ENCODE data around the gene MAGI3. TPM values are rescaled to one million over a fixed set of nuclear protein-coding genes. Genes with fewer than 3 reads are reported as not detected.
"Not testable (repeated sequence)": the region's sequence is repeated elsewhere in the genome, so short reads cannot be mapped to it uniquely, and the experiment has no call there.

The MAGI3 gene
- total RNA-seq, 1 experiment from 2014 or later = 7.2 TPM

GRCh38 chr1:113714606-113715269 is 324.4 kb downstream of the MAGI3 start:
- H3K79me2 ChIP-seq (ENCODE audit: low read length) = no peaks in the 10 kb centered on the region

GRCh38 chr1:113717506-113717905 is 327.2 kb downstream of the MAGI3 start:
- H3K4me3 ChIP-seq (ENCODE audit: low read length); H3F3A ChIP-seq (ENCODE audit: low read length, unreplicated experiment); POLR2A ChIA-PET (ENCODE audit: unreplicated experiment); H4K20me1 ChIP-seq (ENCODE audit: low read length); H3K9me2 ChIP-seq (replicated peaks; ENCODE audit: low read length); DNase-seq; H2AFZ ChIP-seq (ENCODE audit: low read length); H3K4me1 ChIP-seq (ENCODE audit: insufficient read depth, low read length); ATAC-seq; H3K27me3 ChIP-seq (ENCODE audit: low read length); H3K4me2 ChIP-seq (ENCODE audit: low read length); H3K9ac ChIP-seq (ENCODE audit: low read length); H3K9me3 ChIP-seq (ENCODE audit: low read length); CTCF ChIA-PET; H3K27ac ChIP-seq (ENCODE audit: low read length); BruUV-seq (replicated peaks); intact Hi-C loops (cut with micrococcal nuclease); H3K79me2 ChIP-seq (ENCODE audit: low read length): not testable (repeated sequence)
- peaks cover 40% of the 10 kb centered on the region for H3K36me3 ChIP-seq (ENCODE audit: low read depth, low read length)

More at GRCh38 chr1:113714606-113715269, 324.4 kb downstream of the MAGI3 start:
- Histone ChIP-seq H3K4me3 (ENCODE audit: low read length) (no peak overlapping the region), H2AFZ (ENCODE audit: low read length) (no peak overlapping the region), H3K9ac (ENCODE audit: low read length) (no peak overlapping the region), H3F3A (ENCODE audit: low read length, unreplicated experiment) (no peaks in the 10 kb centered on the region), H3K36me3 (ENCODE audit: low read depth, low read length) (peaks cover 28% of the 10 kb centered on the region), H3K27ac (ENCODE audit: low read length) (no peak overlapping the region), H3K4me1 (ENCODE audit: insufficient read depth, low read length) (no peaks in the 10 kb centered on the region), H4K20me1 (ENCODE audit: low read length) (no peaks in the 10 kb centered on the region), H3K9me2 (replicated peaks; ENCODE audit: low read length) (no peaks in the 10 kb centered on the region), H3K9me3 (ENCODE audit: low read length) (no peaks in the 10 kb centered on the region), H3K4me2 (ENCODE audit: low read length) (no peak overlapping the region), H3K27me3 (ENCODE audit: low read length) (no peaks in the 10 kb centered on the region)
- no peak for ATAC-seq
- TF ChIP-seq EZH2phosphoT487 (IDR thresholded peaks at IDR 0.05; ENCODE audit: borderline replicate concordance, low read length) (no peak), EZH2 (IDR thresholded peaks at IDR 0.05; ENCODE audit: low read length, unreplicated experiment) (no peak), CTCF (conservative IDR thresholded peaks at IDR 0.05; ENCODE audit: low read depth, low read length) (no peak)
- no TSS peak for BruUV-seq (replicated peaks)
- ChIA-PET CTCF (no interaction called here), POLR2A (ENCODE audit: unreplicated experiment) (interaction anchor here (0.6 kb wide), 1 partner anchor 10 kb away, joined by 5 read pairs; no protein-coding TSS in a partner anchor)
- DNase-seq = no peak
- intact Hi-C loops (cut with micrococcal nuclease) = no loop called here

GRCh38 chr1:113718621-113719020 is 328.3 kb downstream of the MAGI3 start:
- peaks cover 40% of the 10 kb centered on the region for H3K36me3 ChIP-seq (ENCODE audit: low read depth, low read length)
- intact Hi-C loops (cut with micrococcal nuclease); H3K4me3 ChIP-seq (ENCODE audit: low read length); H2AFZ ChIP-seq (ENCODE audit: low read length); H3K4me1 ChIP-seq (ENCODE audit: insufficient read depth, low read length); POLR2A ChIA-PET (ENCODE audit: unreplicated experiment); H3F3A ChIP-seq (ENCODE audit: low read length, unreplicated experiment); H3K4me2 ChIP-seq (ENCODE audit: low read length); H3K27me3 ChIP-seq (ENCODE audit: low read length); H4K20me1 ChIP-seq (ENCODE audit: low read length); H3K9me3 ChIP-seq (ENCODE audit: low read length); H3K27ac ChIP-seq (ENCODE audit: low read length); BruUV-seq (replicated peaks); DNase-seq; H3K9ac ChIP-seq (ENCODE audit: low read length); H3K9me2 ChIP-seq (replicated peaks; ENCODE audit: low read length); H3K79me2 ChIP-seq (ENCODE audit: low read length); ATAC-seq; CTCF ChIA-PET: not testable (repeated sequence)

GRCh38 chr1:113721010-113721409 is 330.7 kb downstream of the MAGI3 start:
- intact Hi-C loops (cut with micrococcal nuclease) = no loop called here
- Histone ChIP-seq H3K4me2 (ENCODE audit: low read length) (no peak overlapping the region), H3F3A (ENCODE audit: low read length, unreplicated experiment) (no peaks in the 10 kb centered on the region), H4K20me1 (ENCODE audit: low read length) (no peaks in the 10 kb centered on the region), H3K27me3 (ENCODE audit: low read length) (no peaks in the 10 kb centered on the region), H3K36me3 (ENCODE audit: low read depth, low read length) (peaks cover 40% of the 10 kb centered on the region), H3K9ac (ENCODE audit: low read length) (no peak overlapping the region), H3K9me2 (replicated peaks; ENCODE audit: low read length) (no peaks in the 10 kb centered on the region), H3K9me3 (ENCODE audit: low read length) (no peaks in the 10 kb centered on the region), H3K79me2 (ENCODE audit: low read length) (no peaks in the 10 kb centered on the region), H3K4me1 (ENCODE audit: insufficient read depth, low read length) (no peaks in the 10 kb centered on the region), H3K27ac (ENCODE audit: low read length) (no peak overlapping the region), H2AFZ (ENCODE audit: low read length) (no peak overlapping the region), H3K4me3 (ENCODE audit: low read length) (no peak overlapping the region)
- BruUV-seq (replicated peaks) = no TSS peak
- ChIA-PET POLR2A (ENCODE audit: unreplicated experiment) (no interaction called here), CTCF (no interaction called here)
- no peak for DNase-seq
- ATAC-seq = no peak
- TF ChIP-seq EZH2 (IDR thresholded peaks at IDR 0.05; ENCODE audit: low read length, unreplicated experiment) (no peak), CTCF (conservative IDR thresholded peaks at IDR 0.05; ENCODE audit: low read depth, low read length) (no peak), EZH2phosphoT487 (IDR thresholded peaks at IDR 0.05; ENCODE audit: borderline replicate concordance, low read length) (no peak)

Measured in PC-3 (cell line).